HG03039 (cell line): Measurements from ENCODE around the gene CRLF2.
"Not testable (repeated sequence)": the region's sequence is repeated elsewhere in the genome, so short reads cannot be mapped to it uniquely, and the experiment has no call there.

Source experiments
- ATAC-seq: cut with Tn5 transposase; IDR thresholded peaks from one replicate; pipeline ENCODE4 v1.9.1; 2021; ENCODE audit warnings: mild to moderate bottlenecking, moderate library complexity; ENCODE audit not compliant: unreplicated experiment

CRLF2 gene

GRCh38 chrX:1170243-1170642 is 42.2 kb downstream of the CRLF2 start:
- ATAC-seq: no peak

GRCh38 chrX:1169189-1169588 is 43.3 kb downstream of the CRLF2 start:
- no peak for ATAC-seq

- ATAC-seq: no peak
Measured at GRCh38 chrX:1167918-1168481, 44.4 kb downstream of the CRLF2 start.

GRCh38 chrX:1167466-1167865 is 45.0 kb downstream of the CRLF2 start:
- no peak for ATAC-seq

- ATAC-seq: no peak
Measured at GRCh38 chrX:1165535-1166196, 46.8 kb downstream of the CRLF2 start.

GRCh38 chrX:1164322-1165288 is 47.8 kb downstream of the CRLF2 start:
- no peak for ATAC-seq

- ATAC-seq: no peak
Measured at GRCh38 chrX:1163231-1163630, 49.2 kb downstream of the CRLF2 start.

GRCh38 chrX:1162119-1162916 is 50.1 kb downstream of the CRLF2 start:
- ATAC-seq: no peak

GRCh38 chrX:1159548-1159947 is 52.9 kb downstream of the CRLF2 start:
- no peak for ATAC-seq

- ATAC-seq: not testable (repeated sequence)
Measured at GRCh38 chrX:1156681-1157455, 55.6 kb downstream of the CRLF2 start.

- ATAC-seq: no peak
Measured at GRCh38 chrX:1153940-1154339, 58.5 kb downstream of the CRLF2 start.

GRCh38 chrX:1152090-1152489 is 60.4 kb downstream of the CRLF2 start:
- no peak for ATAC-seq

GRCh38 chrX:1151378-1152077 is 60.9 kb downstream of the CRLF2 start:
- no peak for ATAC-seq

GRCh38 chrX:1150569-1151347 is 61.7 kb downstream of the CRLF2 start:
- no peak for ATAC-seq

GRCh38 chrX:1147611-1148515 is 64.6 kb downstream of the CRLF2 start:
- ATAC-seq: no peak

GRCh38 chrX:1144293-1144692 is 68.2 kb downstream of the CRLF2 start:
- no peak for ATAC-seq
